ENCODE measurements around the gene PSME1. TPM values are rescaled to one million over a fixed set of nuclear protein-coding genes. Genes with fewer than 3 reads are reported as not detected.
A peak's percentile ranks its signal among the peaks of the same experiment; 100 is the strongest.

The PSME1 gene
- total RNA-seq, 6 donors from 2014 or later, result 56.6 to 206 (median 142) TPM

GRCh38 chr14:24115422-24116127, 20.4 kb upstream of the PSME1 start:
- ATAC-seq (ENCODE audit: low FRiP score in 2 of 2) (no peak), DNase-seq (no peak)
- Histone ChIP-seq H3K9me3 (no peaks in the 10 kb centered on the region), H3K4me1 (peaks cover 14 to 26% (median 23%) of the 10 kb centered on the region in 4 donors), H3K36me3 (peaks cover 16 to 38% (median 31%) of the 10 kb centered on the region in 4 donors), H3K27ac (peak overlapping the region; percentile 97 to 100 (median 99)), H3K27me3 (no peaks in the 10 kb centered on the region), H3K4me3 (peak overlapping the region; percentile 65 to 73 (median 68))
- 4% methylated on average over 14 of the region's 14 CpGs for WGBS, 2 donors
- TF ChIP-seq POLR2AphosphoS5 (IDR thresholded peaks at IDR 0.05) (no peak), POLR2A (IDR thresholded peaks at IDR 0.05) (peak in 1 of 4 donors; percentile 28)

- Histone ChIP-seq H3K36me3 (peaks cover 22 to 45% (median 38%) of the 10 kb centered on the region in 4 donors), H3K4me3 (peak overlapping the region in 3 of 4 donors; percentile 65 to 73 (median 69)), H3K27me3 (no peaks in the 10 kb centered on the region), H3K9me3 (no peaks in the 10 kb centered on the region), H3K4me1 (peaks cover 14 to 26% (median 21%) of the 10 kb centered on the region in 4 donors), H3K27ac (peak overlapping the region in 1 of 4 donors; percentile 100)
- DNase-seq (no peak), ATAC-seq (ENCODE audit: low FRiP score in 2 of 2) (no peak)
- TF ChIP-seq POLR2A (IDR thresholded peaks at IDR 0.05) (no peak), CTCF (IDR thresholded peaks at IDR 0.05) (no peak), EP300 (IDR thresholded peaks at IDR 0.05) (no peak), POLR2AphosphoS5 (IDR thresholded peaks at IDR 0.05) (no peak)
- 62 to 77% methylated on average over 6 of the region's 6 CpGs for WGBS, 2 donors
Measured at GRCh38 chr14:24116128-24116814, 19.7 kb upstream of the PSME1 start.

GRCh38 chr14:24117179-24117578, 18.8 kb upstream of the PSME1 start:
- 88 to 93% methylated on average over 2 to 6 of the region's 6 CpGs for WGBS, 2 donors
- H3K27ac ChIP-seq, result no peak overlapping the region
- H3K4me3 ChIP-seq, result no peak overlapping the region
- H3K9me3 ChIP-seq, result no peaks in the 10 kb centered on the region
- DNase-seq (no peak), ATAC-seq (ENCODE audit: low FRiP score in 2 of 2) (no peak)
- H3K27me3 ChIP-seq, result no peaks in the 10 kb centered on the region
- peaks cover 28 to 54% (median 47%) of the 10 kb centered on the region in 4 donors for H3K36me3 ChIP-seq
- peaks cover 14 to 26% (median 21%) of the 10 kb centered on the region in 4 donors for H3K4me1 ChIP-seq
- TF ChIP-seq POLR2AphosphoS5 (IDR thresholded peaks at IDR 0.05), result no peak
- TF ChIP-seq POLR2A (IDR thresholded peaks at IDR 0.05), result no peak
- TF ChIP-seq CTCF (IDR thresholded peaks at IDR 0.05), result no peak
- TF ChIP-seq EP300 (IDR thresholded peaks at IDR 0.05), result no peak

- DNase-seq, result no peak
- ATAC-seq (ENCODE audit: low FRiP score in 2 of 2), result no peak
- WGBS, 2 donors, result 95 to 97% methylated on average over 6 of the region's 6 CpGs
Measured at GRCh38 chr14:24119691-24120090, 16.3 kb upstream of the PSME1 start.

More at GRCh38 chr14:24119691-24120090, 16.3 kb upstream of the PSME1 start:
- H3K9me3 ChIP-seq, result no peaks in the 10 kb centered on the region
- H3K4me1 ChIP-seq, result peaks cover 14 to 21% (median 17%) of the 10 kb centered on the region in 4 donors
- no peaks in the 10 kb centered on the region for H3K27me3 ChIP-seq
- H3K36me3 ChIP-seq, result peaks cover 38 to 76% (median 65%) of the 10 kb centered on the region in 4 donors
- no peak overlapping the region for H3K27ac ChIP-seq
- TF ChIP-seq POLR2AphosphoS5 (IDR thresholded peaks at IDR 0.05) (no peak), POLR2A (IDR thresholded peaks at IDR 0.05) (no peak), EP300 (IDR thresholded peaks at IDR 0.05) (no peak), CTCF (IDR thresholded peaks at IDR 0.05) (no peak)
- H3K4me3 ChIP-seq, result no peak overlapping the region

Data from upper lobe of left lung (tissue), 6 donors.